OCI-M2 (cell line): ENCODE data around the gene ENPEP.
"Not testable (repeated sequence)": the region's sequence is repeated elsewhere in the genome, so short reads cannot be mapped to it uniquely, and the experiment has no call there.

Source experiments
- DNase-seq: peaks from one replicate; lab custom pipeline; 2025; ENCODE audit not compliant: unreplicated experiment; lab: John Stamatoyannopoulos, UW

The ENPEP gene

DNA sequence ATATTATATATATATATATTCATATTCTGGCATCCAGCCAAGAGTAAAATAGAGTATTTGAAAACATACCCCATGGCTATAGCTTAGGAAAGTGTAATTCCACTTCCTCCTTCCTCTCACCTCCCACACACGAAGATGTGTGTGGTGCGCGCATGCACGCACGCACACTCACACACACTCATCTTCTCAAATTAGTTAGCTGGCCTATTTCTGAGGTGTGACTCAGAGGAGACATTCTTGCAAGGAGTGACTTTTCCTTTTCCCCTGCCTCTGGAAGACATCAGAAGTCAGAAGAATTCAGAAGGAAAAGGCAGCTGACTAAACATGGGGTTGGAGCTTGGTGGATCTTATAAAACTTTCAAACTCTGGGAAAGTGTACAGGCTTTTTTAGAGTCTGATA, 8.8 kb downstream of the ENPEP start:
- DNase-seq = no peak

GRCh38 chr4:110485452-110485851, 9.5 kb downstream of the ENPEP start:
- DNase-seq = no peak

- no peak for DNase-seq
Measured at GRCh38 chr4:110486256-110486655, 10.3 kb downstream of the ENPEP start.

DNA sequence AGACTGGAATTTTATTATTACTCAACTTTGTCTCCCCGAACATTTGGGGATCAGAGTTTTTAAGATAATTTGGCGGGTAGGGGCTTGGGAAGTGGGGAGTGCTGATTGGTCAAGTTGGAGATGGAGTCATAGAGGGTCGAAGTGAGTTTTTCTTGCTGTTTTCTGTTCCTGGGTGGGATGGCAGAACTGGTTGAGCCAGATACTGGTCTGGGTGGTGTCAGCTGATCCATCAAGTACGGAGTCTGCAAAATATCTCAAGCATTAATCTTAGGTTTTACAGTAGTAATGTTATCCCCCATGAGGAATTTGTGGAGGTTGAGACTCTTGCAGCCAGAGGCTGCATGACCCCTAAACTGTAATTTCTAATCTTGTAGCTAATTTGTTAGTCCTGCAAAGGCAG, 10.9 kb downstream of the ENPEP start:
- not testable (repeated sequence) for DNase-seq

DNA sequence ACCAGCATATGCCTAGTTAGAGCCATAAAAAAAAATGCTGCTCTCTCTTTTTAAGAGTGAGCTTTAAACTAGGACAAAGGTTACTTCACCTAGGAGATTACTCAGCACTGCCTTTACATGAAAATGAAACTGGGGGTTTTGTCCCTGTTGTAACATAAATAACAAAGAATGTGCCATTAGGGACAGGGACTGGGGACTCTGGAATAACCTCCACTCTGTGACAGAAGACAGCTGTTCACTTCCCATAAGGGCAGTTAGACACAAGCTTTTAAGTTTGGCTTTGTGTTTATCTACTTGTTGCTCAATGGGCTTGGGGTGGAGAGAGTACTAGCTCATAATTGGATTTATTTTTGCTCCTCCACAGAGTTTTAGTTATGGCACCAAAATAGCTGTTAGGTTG, 11.9 kb downstream of the ENPEP start:
- DNase-seq = no peak

DNA sequence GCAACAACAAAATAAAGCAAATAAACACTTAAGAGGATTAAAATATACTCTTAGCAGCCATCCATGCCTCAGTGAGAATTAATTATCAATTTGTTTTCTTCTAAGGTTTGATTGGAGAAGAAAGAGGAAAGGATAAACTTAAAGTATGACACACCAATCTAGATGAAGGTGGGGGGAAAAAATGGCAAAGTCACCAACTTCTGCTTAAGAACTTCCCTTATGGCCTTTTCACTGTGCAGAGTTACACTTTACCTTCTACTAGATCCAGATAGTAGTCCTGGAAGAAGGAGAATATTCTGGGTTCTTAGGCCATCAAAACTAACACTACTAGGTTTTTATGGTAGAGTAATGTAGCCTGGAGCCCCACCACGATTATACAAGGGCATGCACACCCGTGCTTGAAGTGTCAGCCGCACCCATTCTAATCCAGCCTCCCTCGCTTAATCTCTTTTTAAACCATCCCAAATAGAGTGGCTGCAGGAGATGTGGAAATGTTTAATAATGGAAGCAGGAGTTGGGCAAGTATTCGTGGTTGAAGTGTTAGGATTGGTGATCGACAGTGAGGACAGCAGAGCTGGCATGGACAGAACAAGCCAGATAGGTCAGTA, 14.1 kb downstream of the ENPEP start:
- DNase-seq = no peak

GRCh38 chr4:110492522-110492921, 16.6 kb downstream of the ENPEP start:
- DNase-seq = no peak

GRCh38 chr4:110493520-110493919, 17.6 kb downstream of the ENPEP start:
- no peak for DNase-seq

GRCh38 chr4:110498420-110498819, 22.5 kb downstream of the ENPEP start:
- DNase-seq = no peak

GRCh38 chr4:110499126-110499525, 23.2 kb downstream of the ENPEP start:
- DNase-seq = no peak

DNA sequence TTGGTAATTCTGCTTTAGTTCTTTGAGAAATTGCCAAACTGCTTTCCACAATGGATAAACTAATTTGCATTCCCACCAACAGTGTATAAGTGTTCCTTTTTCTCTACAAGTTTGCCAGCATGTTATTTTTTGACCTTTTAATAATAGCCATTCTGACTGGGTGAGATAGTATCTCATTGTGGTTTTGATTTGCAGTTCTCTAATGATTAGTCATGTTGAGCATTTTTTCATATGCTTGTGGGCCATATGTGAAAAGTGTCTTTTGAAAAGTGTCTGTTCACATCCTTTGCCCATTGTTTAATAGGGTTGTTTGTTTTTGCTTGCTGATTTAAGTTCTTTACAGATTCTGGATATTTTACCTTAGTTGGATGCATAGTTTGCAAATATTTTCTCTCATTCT, 25.9 kb downstream of the ENPEP start:
- DNase-seq = no peak

GRCh38 chr4:110503270-110504083, 27.5 kb downstream of the ENPEP start:
- no peak for DNase-seq

- no peak for DNase-seq
Measured at GRCh38 chr4:110504084-110504435, 28.1 kb downstream of the ENPEP start.

- no peak for DNase-seq
Measured at GRCh38 chr4:110505440-110505839, 29.5 kb downstream of the ENPEP start.

DNA sequence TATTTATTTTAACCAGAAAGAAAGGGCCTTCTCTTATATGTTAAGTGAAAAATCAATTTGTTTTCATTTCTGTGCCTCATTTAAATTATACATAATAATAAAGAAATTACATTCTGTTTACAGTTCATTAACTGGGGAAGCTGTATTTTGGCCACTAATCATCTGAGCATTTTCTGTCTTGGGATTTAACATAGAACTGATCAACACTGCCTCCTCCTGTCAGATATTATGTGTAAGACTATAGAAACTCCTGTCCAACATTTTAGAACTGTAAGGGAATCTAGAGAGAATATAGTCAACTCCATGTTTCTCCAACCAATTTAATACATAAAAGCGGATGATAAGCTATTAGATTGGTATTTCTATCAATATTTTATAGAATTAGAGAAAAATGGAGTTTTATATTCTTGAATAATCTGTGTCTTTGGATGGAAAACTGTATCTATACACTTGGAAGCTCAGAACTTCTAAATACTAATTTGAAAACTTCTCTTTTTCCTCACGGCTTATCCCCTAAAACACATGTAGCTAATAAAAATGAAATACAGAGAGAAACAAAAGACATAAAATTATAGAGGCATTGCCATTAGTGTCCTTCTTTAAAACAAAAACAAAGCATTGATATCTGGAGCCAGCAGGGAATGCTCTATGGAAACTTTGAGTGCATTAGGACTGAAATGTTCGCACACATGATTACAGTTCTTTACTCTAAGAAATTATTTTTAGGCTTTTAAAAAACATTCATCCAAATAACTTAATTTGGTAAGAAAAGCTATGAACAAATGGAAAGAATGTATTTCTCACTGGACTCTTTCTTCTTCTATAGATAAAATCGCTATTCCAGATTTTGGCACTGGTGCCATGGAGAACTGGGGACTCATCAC, 33.1 kb downstream of the ENPEP start:
- no peak for DNase-seq

GRCh38 chr4:110510277-110510676, 34.3 kb downstream of the ENPEP start:
- no peak for DNase-seq

DNA sequence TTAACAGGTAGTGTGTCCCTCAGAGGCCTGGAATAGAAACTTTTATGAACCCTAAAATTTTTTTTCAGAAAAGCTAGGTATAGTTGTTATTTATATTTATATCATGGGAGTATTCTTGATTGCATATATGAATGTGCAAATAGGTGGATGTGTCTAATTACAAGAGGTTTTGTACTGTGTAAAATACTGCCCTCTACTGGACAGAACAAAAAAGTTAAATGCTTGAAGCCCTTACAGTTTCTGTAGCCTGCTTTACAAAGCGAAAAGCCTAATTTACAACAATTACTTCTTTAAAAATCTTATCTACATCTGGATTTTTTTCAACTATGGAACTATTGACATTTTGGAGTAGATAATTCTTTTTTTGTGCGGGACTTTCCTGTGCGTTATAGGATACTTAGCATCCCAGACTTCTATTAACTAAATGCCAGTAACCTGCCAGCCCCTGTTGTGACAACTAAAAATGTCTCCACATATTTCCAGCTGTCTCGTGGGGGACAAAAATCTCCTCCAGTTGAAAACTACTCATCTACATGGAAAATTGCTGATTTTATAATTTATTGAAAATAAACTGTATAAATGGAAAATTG, 35.1 kb downstream of the ENPEP start:
- no peak for DNase-seq

GRCh38 chr4:110512901-110513300, 36.9 kb downstream of the ENPEP start:
- no peak for DNase-seq

GRCh38 chr4:110514889-110515479, 39.0 kb downstream of the ENPEP start:
- no peak for DNase-seq

DNA sequence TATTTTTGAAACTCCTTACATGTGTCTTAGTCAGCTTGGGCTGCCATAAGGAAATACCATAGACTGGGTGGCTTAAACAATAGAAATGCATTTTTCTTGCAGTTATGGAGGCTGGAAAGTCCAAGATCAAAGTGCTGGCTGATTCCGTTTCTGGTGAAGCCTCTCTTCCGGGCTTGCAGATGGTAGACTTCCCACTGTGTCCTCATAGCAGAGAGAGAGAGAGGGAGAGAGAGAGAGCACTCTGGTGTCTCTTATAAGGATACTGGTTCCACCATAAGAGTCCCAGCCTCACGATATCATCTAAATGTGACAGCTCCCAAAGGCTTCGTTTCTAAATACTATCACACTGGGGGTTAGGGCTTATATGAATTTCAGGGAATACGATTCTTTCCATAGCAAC, 39.7 kb downstream of the ENPEP start:
- DNase-seq = no peak
